Measurements from ENCODE around the gene NAA60.
"Not testable (repeated sequence)": the region's sequence is repeated elsewhere in the genome, so short reads cannot be mapped to it uniquely, and the experiment has no call there.

Gene NAA60

DNA sequence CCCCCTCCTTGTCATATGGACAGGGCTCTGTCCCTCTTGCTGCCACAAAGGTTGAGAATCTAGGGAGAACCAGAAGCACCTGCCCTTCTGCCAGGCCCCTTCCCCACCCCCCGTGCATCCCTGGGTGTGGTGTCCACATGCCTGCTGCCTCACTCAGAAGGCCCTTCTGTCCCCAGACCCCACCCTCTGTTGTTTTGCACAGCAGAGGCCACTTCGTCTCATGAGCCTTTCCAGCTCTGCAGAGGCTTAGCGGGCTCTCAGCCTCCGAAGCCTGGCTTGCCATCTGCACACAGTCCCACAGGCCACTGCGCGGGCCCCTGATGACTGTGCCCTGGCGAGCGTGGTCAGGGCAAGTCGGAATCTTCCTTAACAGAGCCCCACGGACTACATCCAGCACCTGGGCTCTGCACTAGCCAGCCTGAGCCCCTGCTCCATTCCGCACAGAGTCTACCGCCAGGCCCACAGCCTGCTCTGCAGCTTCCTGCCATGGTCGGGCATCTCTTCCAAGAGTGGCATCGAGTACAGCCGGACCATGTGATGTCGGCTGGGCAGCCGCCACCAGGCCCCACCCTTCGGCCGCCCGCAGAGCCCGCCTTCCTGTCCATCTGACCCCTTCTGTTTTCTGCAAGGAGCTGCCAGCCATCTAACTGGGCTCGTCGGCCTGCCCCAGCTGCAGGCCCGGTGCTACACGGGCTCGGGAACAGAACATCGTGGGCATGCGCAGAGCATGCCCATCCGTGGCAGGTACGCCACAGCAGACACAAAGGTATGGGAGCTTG, 41.0 kb downstream of the NAA60 start:
- no peak for DNase-seq

DNA sequence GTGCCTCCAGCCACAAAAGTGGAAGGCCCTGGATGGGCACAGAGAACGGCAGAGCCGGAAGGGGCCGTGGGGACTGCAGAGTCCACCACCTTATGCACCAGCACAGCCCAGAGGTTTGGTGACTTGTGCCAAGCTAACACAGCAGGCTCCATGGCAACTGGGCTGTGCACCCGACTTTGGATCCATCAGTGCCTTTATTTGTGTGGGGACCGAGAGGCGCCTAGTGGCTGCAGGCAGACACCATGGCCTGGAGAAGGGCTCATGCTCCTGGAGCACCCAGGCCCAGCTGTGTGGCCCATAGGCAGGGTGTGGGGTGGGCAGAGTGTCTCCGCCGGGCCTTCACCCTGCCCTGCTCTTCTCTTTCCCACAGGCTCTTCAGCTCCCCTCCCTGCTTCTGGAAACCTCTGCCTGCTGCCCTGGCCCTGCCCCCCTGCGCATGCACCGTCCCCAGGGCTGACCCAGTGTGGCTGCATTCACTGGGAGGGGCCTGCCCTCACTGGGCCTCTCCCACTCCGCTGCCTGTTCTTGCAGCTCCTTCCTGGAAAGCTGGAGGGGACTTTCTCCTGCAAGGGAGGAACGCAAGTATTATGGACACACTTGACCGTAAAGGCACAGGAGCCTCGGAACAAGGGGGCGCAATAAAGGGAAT, 41.7 kb downstream of the NAA60 start:
- no peak for DNase-seq

DNA sequence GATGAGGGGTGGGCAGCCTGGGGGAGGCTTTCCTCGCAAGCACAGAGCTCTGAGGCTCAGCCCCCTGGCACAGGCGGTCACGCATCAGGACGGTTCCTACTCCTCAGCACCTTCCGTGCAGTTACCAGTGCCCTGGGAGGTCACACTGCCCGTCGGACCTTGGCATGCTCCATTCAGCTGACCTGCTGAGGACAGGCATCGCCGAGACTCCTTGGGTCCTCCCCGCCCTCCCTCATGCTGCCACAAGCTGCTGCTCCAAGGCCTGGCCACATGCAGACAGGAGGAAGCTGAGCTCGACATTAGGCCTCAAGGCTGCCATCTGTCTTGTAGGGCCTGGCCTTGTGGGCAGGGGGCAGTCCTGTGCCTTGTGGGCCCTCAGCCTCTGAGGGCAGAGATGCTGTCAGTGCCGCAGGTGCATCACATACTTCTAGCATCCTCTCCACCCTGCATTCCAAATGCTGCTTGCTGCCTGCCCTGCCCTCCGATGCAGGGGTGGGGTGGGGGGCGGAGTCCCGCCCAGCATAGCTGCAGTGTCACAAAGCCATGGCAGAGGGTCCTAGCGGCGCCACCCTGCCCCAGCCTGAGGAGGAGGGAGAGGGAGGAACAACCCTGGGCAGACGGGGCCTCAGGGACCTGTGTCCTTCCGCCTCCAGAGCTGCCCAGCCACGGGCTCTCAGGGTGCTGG, 42.5 kb downstream of the NAA60 start:
- no peak for DNase-seq

GRCh38 chr16:3486506-3487215, 43.2 kb downstream of the NAA60 start:
- DNase-seq, result no peak

GRCh38 chr16:3487521-3488410, 44.3 kb downstream of the NAA60 start:
- no peak for DNase-seq

DNA sequence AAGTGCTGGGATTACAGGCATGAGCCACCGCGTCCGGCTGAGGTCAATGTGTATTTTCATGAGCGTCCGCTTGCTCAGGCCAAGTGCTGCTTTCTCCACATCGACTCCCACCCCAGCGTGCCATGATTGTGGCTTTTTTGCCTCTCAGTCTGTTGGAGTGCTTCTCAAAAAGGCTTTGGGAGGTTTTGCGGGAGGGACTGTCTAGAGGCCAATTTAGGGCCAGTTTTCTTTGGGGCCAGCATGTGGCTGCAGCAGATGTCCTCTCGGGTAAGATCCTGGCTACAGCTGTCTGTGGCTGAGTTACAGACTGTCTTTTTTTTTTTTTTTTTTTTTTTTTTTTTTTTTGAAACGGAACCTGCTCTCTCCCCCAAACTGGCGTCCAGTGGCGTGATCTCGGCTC, 45.3 kb downstream of the NAA60 start:
- DNase-seq, result no peak

- no peak for DNase-seq
Measured at GRCh38 chr16:3490911-3491629, 47.6 kb downstream of the NAA60 start.

DNA sequence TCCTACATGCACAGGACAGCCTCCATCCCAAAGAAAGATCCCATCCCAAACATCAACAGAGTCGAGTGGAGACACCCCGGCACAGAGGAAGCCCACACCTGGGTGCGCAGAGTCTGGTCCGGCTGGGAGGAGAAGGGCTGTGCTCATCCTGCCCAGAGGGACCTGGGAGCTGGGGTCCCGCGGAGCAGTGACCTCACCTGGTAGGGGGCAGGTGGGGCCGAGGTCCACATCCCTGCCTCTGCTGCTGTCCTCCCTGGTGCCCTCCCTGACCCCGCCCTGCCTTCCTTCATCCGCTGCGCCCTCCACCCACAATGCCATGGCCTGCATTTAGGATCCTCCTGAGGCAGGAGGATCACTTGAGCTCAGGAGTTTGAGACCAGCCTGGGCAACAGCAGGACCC, 48.9 kb downstream of the NAA60 start:
- DNase-seq, result no peak

DNA sequence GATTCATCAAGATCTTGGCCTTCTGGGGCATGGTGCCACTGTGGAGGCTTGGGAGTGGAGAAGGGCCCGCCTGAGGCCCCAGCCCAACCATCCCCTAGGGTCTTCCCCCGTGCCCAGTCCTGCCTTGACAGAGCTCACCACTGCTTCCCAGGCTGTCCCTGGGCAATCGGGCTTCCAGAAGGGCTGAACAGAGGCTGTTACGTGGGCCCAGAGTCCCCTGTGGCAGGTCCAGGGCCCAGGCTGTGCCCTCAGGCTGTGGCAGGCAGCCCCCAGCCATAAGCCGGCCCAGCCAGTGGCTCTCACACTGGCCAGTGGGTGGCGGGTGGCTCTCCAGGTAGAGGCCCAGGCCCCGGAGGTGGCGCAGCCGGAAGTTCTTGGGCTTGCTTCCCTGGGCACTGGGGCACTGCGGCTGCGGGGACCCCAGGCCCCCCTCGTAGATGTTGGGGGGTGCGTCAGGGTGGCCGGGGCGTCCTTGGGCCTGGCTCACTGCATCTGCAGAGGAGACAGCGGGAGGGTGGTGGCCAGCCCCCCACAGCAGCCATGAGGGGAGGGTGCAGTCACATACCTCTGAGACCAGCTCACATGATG, 51.0 kb downstream of the NAA60 start:
- DNase-seq, result no peak

DNA sequence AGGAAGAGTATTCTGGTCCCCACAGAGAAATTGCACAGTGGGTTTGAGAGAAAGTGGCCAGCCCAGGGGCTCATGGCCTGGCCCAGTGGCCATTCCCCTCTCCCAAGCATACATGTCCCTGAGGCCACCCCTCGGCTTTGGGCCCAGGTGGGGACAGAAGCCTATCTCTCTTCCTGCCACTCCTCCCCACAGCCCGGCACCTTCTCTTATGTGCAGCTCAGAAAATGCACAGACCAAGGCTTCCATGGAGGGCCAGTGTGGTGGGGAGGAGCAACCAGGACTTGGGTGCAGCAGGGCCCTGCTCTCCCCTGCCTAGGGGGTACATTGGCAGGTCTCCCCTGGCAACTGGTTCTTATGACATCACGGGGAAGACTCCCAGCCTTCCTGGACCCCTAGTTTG, 51.7 kb downstream of the NAA60 start, which contains the start of gene C16orf90:
Gene C16orf90 (minus strand): TSS at position 314 of the 400 bp plus-strand sequence. CDS start 68 bp downstream, at position 246.
- DNase-seq, result no peak

- DNase-seq, result no peak
Measured at GRCh38 chr16:3496386-3496785, 52.9 kb downstream of the NAA60 start.

DNA sequence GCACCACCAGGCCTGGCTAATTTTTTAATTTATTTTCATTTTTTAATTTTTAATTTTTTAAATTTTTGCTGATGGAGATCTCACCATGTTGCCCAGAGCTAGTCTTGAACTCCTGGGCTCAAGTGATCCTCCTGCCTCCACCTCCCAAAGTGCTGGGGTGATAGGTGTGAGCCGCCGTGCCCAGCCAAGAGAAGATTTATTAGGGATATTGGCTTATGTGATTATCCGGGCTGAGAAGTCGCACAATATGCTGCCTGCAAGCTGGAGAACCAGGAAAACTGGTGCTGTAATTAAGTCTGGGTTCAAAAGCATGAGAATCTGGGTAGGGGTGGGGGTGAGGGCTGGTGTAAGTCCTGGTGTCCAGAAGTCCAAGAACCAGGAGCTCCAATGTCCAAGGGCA, 54.3 kb downstream of the NAA60 start:
- no peak for DNase-seq

DNA sequence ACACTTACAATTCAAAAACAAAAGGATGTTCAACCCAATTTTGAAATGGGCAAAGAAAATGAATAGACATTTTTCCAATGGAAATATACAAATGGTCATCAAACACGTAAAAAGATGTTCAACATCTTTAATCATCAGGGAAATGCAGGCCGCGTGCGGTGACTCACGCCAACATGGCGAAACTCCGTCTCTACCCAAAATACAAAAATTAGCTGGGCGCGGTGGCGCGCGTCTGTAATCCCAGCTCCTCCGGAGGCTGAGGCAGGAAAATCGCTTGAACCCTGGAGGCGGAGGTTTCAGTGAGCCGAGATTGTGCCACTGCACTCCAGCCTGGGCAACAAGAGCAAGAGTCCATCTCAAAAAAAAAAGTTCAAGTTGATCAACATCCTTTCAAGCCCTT, 55.5 kb downstream of the NAA60 start:
- no peak for DNase-seq

GRCh38 chr16:3501412-3501761, 57.9 kb downstream of the NAA60 start:
- not testable (repeated sequence) for DNase-seq

DNA sequence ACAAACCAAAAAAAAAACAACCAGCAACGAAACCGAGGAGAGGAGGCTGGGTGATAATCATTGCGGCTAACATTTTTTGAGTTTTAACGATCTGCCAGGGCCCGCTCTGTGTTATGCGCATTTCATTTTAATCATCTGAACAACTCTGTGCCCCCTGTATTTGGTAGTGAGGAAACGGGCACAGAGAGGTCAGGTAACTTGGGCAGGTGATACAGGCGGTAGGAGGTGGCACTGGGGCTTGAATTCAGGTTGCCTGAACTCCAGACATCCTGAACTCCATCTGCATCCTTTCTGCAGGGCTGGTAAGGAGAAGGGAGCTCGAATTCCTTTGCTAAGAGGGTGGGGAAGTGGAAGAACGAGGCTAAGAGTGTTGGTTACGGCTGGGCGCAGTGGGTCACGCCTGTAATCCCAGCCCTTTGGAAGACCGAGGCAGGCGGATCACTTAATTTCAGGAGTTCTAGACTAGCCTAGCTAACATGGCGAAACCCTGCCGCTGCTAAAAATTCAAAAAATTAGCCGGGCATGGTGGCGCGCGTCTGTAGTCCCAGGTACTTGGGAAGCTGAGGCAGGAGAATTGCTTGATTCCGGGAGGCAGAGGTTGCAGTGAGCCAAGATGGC, 58.4 kb downstream of the NAA60 start:
- no peak for DNase-seq

DNA sequence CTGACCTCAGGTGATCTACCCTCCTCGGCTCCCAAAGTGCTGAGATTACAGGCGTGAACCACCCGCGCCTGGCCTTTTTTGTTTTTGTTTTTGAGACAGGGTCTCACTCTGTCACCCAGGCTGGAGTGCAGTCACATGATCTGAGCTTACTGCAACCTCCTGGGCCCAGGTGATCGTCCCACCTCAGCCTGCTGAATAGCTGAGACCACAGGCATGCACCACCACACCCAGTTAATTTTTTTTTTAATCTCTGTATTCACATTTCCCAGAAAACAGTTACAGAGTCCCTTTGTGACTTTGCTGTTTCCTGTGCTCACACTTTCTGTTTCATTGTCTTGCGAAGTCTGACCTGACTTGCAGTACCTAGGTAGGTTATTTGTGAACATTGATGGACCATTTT, 60.0 kb downstream of the NAA60 start:
- DNase-seq, result peak; percentile 50 to 63

DNA sequence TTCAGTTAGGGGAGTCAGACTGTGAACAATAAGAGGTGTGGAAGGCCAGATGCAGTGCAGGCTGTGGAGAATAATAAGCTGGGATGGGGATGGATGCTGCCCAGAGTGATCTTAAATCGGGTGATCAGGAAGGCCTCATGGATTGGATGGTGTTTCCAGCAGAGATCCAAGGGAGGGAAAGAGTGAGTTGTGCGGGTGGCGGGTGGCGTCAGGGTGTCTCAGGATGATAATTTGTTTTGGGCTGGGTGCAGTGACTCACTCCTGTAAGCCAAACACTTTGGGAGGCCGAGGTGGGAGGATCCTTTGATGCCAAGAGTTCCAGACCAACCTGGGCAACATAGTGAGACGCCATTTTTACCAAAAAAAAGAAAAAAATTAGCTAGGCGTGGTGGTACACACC, 65.3 kb downstream of the NAA60 start:
- peak in 1 of 2 donors; percentile 16 for DNase-seq

DNA sequence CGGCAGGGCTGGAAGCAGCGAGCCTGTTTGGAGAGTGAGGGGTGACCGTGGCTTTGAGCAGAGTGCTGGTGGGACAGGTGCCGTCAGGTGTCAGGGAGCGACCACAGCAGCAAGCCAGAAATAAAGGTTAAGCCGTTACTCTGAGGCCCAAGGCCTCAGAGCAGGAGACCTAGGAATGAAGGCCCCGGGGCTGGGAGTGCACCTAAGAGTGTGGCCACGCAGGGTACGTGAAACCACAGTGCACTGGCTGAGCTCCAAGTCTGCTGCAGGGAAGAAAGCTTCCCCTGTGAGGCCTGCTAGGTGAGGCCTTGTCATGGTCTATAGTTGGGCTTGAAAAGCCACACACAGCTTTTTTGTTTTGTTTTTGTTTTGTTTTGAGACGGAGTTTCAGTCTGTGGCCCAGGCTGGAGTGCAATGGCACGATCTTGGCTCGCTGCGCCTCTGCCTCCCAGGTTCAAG, 66.0 kb downstream of the NAA60 start:
- peak; percentile 52 to 65 for DNase-seq

GRCh38 chr16:3510416-3510815, 66.9 kb downstream of the NAA60 start:
- DNase-seq, result no peak

Data from activated CD4-positive, alpha-beta T cell treated with anti-CD3 and anti-CD28 coated beads for 4 hours (primary cell).